NT2/D1 (cell line): Measurements from ENCODE around the gene ZDHHC1.

Experiments used
- SUZ12 ChIP-seq: IDR thresholded peaks from 2 replicates; pipeline ENCODE4 v1.6.1; 2011; ENCODE audit not compliant: insufficient read length, insufficient read depth; ENCODE audit errors: extremely low read depth
- YY1 ChIP-seq: IDR thresholded peaks from 2 replicates; pipeline ENCODE4 v1.6.1; 2011; ENCODE audit not compliant: insufficient read length, insufficient read depth
- ZNF274 ChIP-seq: IDR thresholded peaks from 2 replicates; pipeline ENCODE4 v1.6.1; 2011; ENCODE audit warnings: mild to moderate bottlenecking, low read depth, low read length

- no peak for TF ChIP-seq YY1
- TF ChIP-seq ZNF274 = no peak
- no peak for TF ChIP-seq SUZ12
Measured at GRCh38 chr16:67388591-67388990, 27.7 kb downstream of the ZDHHC1 start.
